ENCODE results near the gene GADD45B.

GRCh38 chr19:2443116-2443784, 32.7 kb upstream of the GADD45B start:
- TF ChIP-seq CTCF (IDR thresholded peaks at IDR 0.05): no peak
- no peak for TF ChIP-seq POLR2A (IDR thresholded peaks at IDR 0.05)
